Ishikawa (cell line): Measurements from ENCODE around the gene HTR4.

ENCODE experiments used
- CEBPB ChIP-seq: IDR thresholded peaks from 2 replicates; pipeline ENCODE4 v1.6.1; 2012
- CREB1 ChIP-seq: IDR thresholded peaks from 2 replicates; pipeline ENCODE4 v1.6.1; 2012; ENCODE audit warnings: low read depth
- EGR1 ChIP-seq: IDR thresholded peaks from 2 replicates; pipeline ENCODE4 v1.6.1; 2012
- EP300 ChIP-seq: IDR thresholded peaks from 2 replicates; pipeline ENCODE4 v1.6.1; 2012; ENCODE audit warnings: borderline replicate concordance
- FOXM1 ChIP-seq: IDR thresholded peaks from 2 replicates; pipeline ENCODE4 v1.6.1; 2012; ENCODE audit warnings: low read depth, borderline replicate concordance
- MAX ChIP-seq: IDR thresholded peaks from 2 replicates; pipeline ENCODE4 v1.6.1; 2012
- NFIC ChIP-seq: IDR thresholded peaks from 2 replicates; pipeline ENCODE4 v1.6.1; 2012
- RAD21 ChIP-seq: IDR thresholded peaks from 2 replicates; pipeline ENCODE4 v1.6.1; 2012; ENCODE audit warnings: low read depth
- TAF1 ChIP-seq: IDR thresholded peaks from 2 replicates; pipeline ENCODE4 v1.6.1; 2012; ENCODE audit warnings: low read depth, mild to moderate bottlenecking
- TCF12 ChIP-seq: IDR thresholded peaks from 2 replicates; pipeline ENCODE4 v1.6.1; 2012; ENCODE audit warnings: low read depth
- TEAD4 ChIP-seq: IDR thresholded peaks from 2 replicates; pipeline ENCODE4 v1.6.1; 2012
- USF1 ChIP-seq: IDR thresholded peaks from 2 replicates; pipeline ENCODE4 v1.6.1; 2012
- YY1 ChIP-seq: IDR thresholded peaks from 2 replicates; pipeline ENCODE4 v1.6.1; 2012; ENCODE audit warnings: low read depth
- ZBTB7A ChIP-seq: IDR thresholded peaks from 2 replicates; pipeline ENCODE4 v1.6.1; 2012; ENCODE audit warnings: low read depth
- TF ChIP-seq, protein P1 (sequence below): IDR thresholded peaks from 2 replicates; pipeline ENCODE4 v1.6.1; 2012; ENCODE audit warnings: low read depth, mild to moderate bottlenecking

The HTR4 gene

GRCh38 chr5:148437249-148437648 lies 217.1 kb downstream of the HTR4 start:
- no peak for TF ChIP-seq CREB1
- no peak for TF ChIP-seq TEAD4
- no peak for TF ChIP-seq NFIC
- no peak for TF ChIP-seq CEBPB
- no peak for TF ChIP-seq MAX
- no peak for TF ChIP-seq RAD21
- TF ChIP-seq, protein P1, sequence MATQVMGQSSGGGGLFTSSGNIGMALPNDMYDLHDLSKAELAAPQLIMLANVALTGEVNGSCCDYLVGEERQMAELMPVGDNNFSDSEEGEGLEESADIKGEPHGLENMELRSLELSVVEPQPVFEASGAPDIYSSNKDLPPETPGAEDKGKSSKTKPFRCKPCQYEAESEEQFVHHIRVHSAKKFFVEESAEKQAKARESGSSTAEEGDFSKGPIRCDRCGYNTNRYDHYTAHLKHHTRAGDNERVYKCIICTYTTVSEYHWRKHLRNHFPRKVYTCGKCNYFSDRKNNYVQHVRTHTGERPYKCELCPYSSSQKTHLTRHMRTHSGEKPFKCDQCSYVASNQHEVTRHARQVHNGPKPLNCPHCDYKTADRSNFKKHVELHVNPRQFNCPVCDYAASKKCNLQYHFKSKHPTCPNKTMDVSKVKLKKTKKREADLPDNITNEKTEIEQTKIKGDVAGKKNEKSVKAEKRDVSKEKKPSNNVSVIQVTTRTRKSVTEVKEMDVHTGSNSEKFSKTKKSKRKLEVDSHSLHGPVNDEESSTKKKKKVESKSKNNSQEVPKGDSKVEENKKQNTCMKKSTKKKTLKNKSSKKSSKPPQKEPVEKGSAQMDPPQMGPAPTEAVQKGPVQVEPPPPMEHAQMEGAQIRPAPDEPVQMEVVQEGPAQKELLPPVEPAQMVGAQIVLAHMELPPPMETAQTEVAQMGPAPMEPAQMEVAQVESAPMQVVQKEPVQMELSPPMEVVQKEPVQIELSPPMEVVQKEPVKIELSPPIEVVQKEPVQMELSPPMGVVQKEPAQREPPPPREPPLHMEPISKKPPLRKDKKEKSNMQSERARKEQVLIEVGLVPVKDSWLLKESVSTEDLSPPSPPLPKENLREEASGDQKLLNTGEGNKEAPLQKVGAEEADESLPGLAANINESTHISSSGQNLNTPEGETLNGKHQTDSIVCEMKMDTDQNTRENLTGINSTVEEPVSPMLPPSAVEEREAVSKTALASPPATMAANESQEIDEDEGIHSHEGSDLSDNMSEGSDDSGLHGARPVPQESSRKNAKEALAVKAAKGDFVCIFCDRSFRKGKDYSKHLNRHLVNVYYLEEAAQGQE: no peak
- no peak for TF ChIP-seq TAF1
- TF ChIP-seq USF1: no peak
- no peak for TF ChIP-seq EP300
- TF ChIP-seq EGR1: no peak
- no peak for TF ChIP-seq ZBTB7A
- no peak for TF ChIP-seq FOXM1
- no peak for TF ChIP-seq YY1
- TF ChIP-seq TCF12: no peak

- no peak for TF ChIP-seq ZBTB7A
- no peak for TF ChIP-seq RAD21
- no peak for TF ChIP-seq TEAD4
- TF ChIP-seq TCF12: no peak
- TF ChIP-seq, protein P1: no peak
- no peak for TF ChIP-seq CREB1
- TF ChIP-seq USF1: no peak
- no peak for TF ChIP-seq EP300
- TF ChIP-seq CEBPB: no peak
- TF ChIP-seq TAF1: no peak
- no peak for TF ChIP-seq MAX
- no peak for TF ChIP-seq NFIC
- no peak for TF ChIP-seq FOXM1
- TF ChIP-seq YY1: no peak
- TF ChIP-seq EGR1: no peak
Observed at GRCh38 chr5:148436029-148436428, 218.3 kb downstream of the HTR4 start.

DNA sequence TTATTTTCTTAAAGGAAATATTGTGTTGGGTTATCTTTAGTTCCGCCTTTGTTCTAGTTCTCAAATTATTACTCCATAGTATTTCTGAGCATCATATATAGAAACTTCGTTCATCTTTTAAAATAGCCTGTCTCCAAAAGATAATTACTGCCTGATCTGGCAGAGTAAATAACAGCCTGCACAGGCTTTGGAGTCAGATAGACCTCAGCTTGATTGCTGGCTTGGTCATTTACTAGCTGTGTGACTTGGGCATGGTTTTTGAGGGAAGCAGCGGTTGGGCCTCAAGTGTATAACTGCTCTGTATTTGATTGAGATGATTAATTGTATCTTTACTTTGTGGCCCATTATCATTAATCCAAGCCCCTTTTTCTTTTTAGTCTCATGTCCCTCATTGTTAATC lies 220.5 kb downstream of the HTR4 start:
- TF ChIP-seq TCF12 (no peak), CREB1 (no peak), TEAD4 (no peak), EP300 (no peak), RAD21 (no peak), NFIC (no peak), CEBPB (no peak), YY1 (no peak), USF1 (no peak), MAX (no peak), ZBTB7A (no peak), FOXM1 (no peak), TAF1 (no peak), EGR1 (no peak)
- TF ChIP-seq, protein P1: no peak
